A673 (cell line): Measurements from ENCODE around the gene IL21R. TPM values are rescaled to one million over a fixed set of nuclear protein-coding genes. Genes with fewer than 3 reads are reported as not detected.
A peak's percentile ranks its signal among the peaks of the same experiment; 100 is the strongest.

Experiments
- BruUV-seq: library from RNA; stranded (reverse); fragments of 400-500 nt; replicated peaks from 2 replicates; lab custom pipeline; 2021; lab: Mats Ljungman, UMichigan
- CTCF ChIA-PET: fragments of 300-600 bp; sonication (Branson Sonifier 250); formaldehyde crosslinking; loops from one replicate; lab custom pipeline; 2022; ENCODE audit warnings: antibody characterized with exemption; lab: Charles Lee
- POLR2A ChIA-PET: fragments of 300-600 bp; sonication (Branson Sonifier 250); formaldehyde crosslinking; loops from one replicate; lab custom pipeline; 2022; ENCODE audit warnings: antibody characterized with exemption; ENCODE audit not compliant: low non-redundant PET; lab: Charles Lee
- DNase-seq: peaks from one replicate; pipeline ENCODE4 v3.0.0-alpha.2; 2015; ENCODE audit warnings: low spot score
- H3K27ac ChIP-seq: fragments of 200-600 bp; sonication (generic); 2 replicates; pipeline ENCODE4 v1.5.1; 2016; ENCODE audit warnings: mixed run types, low read depth, mild to moderate bottlenecking, mixed read lengths, antibody characterized with exemption, low read length; ENCODE audit not compliant: poor library complexity, severe bottlenecking
- H3K27me3 ChIP-seq: fragments of 200-600 bp; sonication (generic); replicated peaks from 2 replicates; pipeline ENCODE4 v1.6.1; 2017; ENCODE audit warnings: mixed run types, low read depth, mild to moderate bottlenecking, mixed read lengths, antibody characterized with exemption, low read length; ENCODE audit not compliant: insufficient read depth, poor library complexity
- H3K36me3 ChIP-seq: fragments of 200-600 bp; sonication (generic); 2 replicates; pipeline ENCODE4 v1.6.1; 2016; ENCODE audit warnings: mixed run types, mild to moderate bottlenecking, mixed read lengths, antibody characterized with exemption, low read length; ENCODE audit not compliant: insufficient read depth, poor library complexity, severe bottlenecking
- H3K4me1 ChIP-seq: fragments of 200-600 bp; sonication (generic); 2 replicates; pipeline ENCODE4 v1.6.1; 2017; ENCODE audit warnings: mixed run types, mild to moderate bottlenecking, mixed read lengths, antibody characterized with exemption, low read length; ENCODE audit not compliant: insufficient read depth, poor library complexity, severe bottlenecking
- H3K4me3 ChIP-seq: fragments of 200-600 bp; sonication (generic); 2 replicates; pipeline ENCODE4 v1.5.1; 2016; ENCODE audit warnings: low read depth, mixed run types, mild to moderate bottlenecking, mixed read lengths, low read length; ENCODE audit not compliant: poor library complexity, severe bottlenecking
- H3K9me3 ChIP-seq: fragments of 200-600 bp; sonication (generic); 2 replicates; pipeline ENCODE4 v1.6.1; 2016; ENCODE audit warnings: mixed run types, low read depth, mild to moderate bottlenecking, mixed read lengths, antibody characterized with exemption, low read length; ENCODE audit not compliant: poor library complexity, severe bottlenecking
- CTCF ChIP-seq: fragments of 300-800, 200-600 bp; sonication (generic); conservative IDR thresholded peaks from 2 replicates; pipeline ENCODE4 v1.5.1; 2017; ENCODE audit warnings: low read depth, mild to moderate bottlenecking, antibody characterized with exemption, low read length, moderate library complexity, mixed read lengths
- EZH2 ChIP-seq: fragments of 200-600 bp; sonication (generic); IDR thresholded peaks from 2 replicates; pipeline ENCODE4 v1.6.1; 2017; ENCODE audit warnings: borderline replicate concordance, low read depth, mild to moderate bottlenecking, mixed read lengths, antibody characterized with exemption, low read length; ENCODE audit not compliant: poor library complexity, severe bottlenecking
- intact Hi-C: fragments of 100-400 bp; cut with micrococcal nuclease; formaldehyde crosslinking; loops from one replicate; pipeline ENCODE4 v1.10.0; 2022; ENCODE audit not compliant: unreplicated experiment
- total RNA-seq: library from RNA; stranded (reverse); gene quantifications from 2 replicates; pipeline ENCODE4 v1.2.3, GENCODE V29; 2021

The IL21R gene
- total RNA-seq, 1 experiment from 2014 or later, result 0.19 TPM

- POLR2A ChIA-PET, result interaction anchor here (0.6 kb wide), 1 partner anchor 1571 kb away, joined by 3 read pairs; no protein-coding TSS in a partner anchor
- Histone ChIP-seq H3K9me3 (no peaks in the 10 kb centered on the region), H3K36me3 (no peaks in the 10 kb centered on the region), H3K27me3 (no peaks in the 10 kb centered on the region), H3K27ac (no peak overlapping the region), H3K4me1 (no peaks in the 10 kb centered on the region), H3K4me3 (no peak overlapping the region)
- intact Hi-C loops, result loop anchor here (2.0 kb wide), 1 partner anchor 220 kb away; no protein-coding TSS in a partner anchor
- CTCF ChIA-PET, result interaction anchor here (1.8 kb wide), 1 partner anchor 195 kb away, joined by 14 read pairs; no protein-coding TSS in a partner anchor
- TF ChIP-seq EZH2 (no peak), CTCF (no peak)
- BruUV-seq, result no TSS peak
- no peak for DNase-seq
Observed at GRCh38 chr16:27374221-27374803, 27.7 kb upstream of the IL21R start.

DNA sequence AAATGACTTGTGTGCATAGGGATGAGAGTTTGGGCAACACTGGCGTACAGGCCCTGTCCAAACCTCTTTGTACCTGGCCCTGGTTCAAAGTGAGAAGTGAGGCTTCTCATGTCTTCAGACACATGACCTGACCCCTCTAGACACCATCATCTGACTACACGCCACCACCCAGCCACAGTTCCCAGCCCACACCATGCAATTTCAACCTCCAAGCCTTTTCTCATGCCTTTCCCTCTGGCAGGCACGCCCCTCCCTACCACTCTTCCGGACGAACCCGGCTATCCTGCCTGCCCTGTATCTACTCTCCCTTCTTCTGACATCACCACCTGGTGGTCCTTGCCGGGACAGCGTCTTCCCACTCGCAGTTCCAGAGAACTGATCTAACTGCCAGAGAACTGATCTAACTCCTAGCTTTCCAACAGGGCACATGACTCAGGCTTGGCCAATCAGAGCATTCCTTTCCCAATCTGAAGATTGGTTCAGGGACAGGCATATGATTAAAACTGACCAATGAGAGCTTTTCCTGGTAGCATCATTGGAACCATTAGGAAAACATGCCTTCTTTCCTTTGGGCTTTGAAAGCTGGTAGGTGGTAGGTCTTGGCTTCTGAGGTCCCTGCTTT is 27.1 kb upstream of the IL21R start:
- no TSS peak for BruUV-seq
- no peaks in the 10 kb centered on the region for H3K36me3 ChIP-seq
- no peaks in the 10 kb centered on the region for H3K27me3 ChIP-seq
- no peak overlapping the region for H3K4me3 ChIP-seq
- ChIA-PET CTCF (interaction anchor here (1.0 to 1.8 kb wide), 2 partner anchors 140 to 195 kb away, joined by 9 to 14 read pairs; no protein-coding TSS in a partner anchor), POLR2A (interaction anchor here (0.6 kb wide), 1 partner anchor 1571 kb away, joined by 3 read pairs; no protein-coding TSS in a partner anchor)
- no peaks in the 10 kb centered on the region for H3K9me3 ChIP-seq
- H3K27ac ChIP-seq, result no peak overlapping the region
- intact Hi-C loops, result loop anchor here (2.0 kb wide), 1 partner anchor 220 kb away; no protein-coding TSS in a partner anchor
- TF ChIP-seq EZH2, result no peak
- TF ChIP-seq CTCF, result peak; percentile 77
- H3K4me1 ChIP-seq, result no peaks in the 10 kb centered on the region
- peak; percentile 94 for DNase-seq

- Histone ChIP-seq H3K9me3 (no peaks in the 10 kb centered on the region), H3K4me1 (no peaks in the 10 kb centered on the region), H3K4me3 (no peak overlapping the region), H3K36me3 (no peaks in the 10 kb centered on the region), H3K27me3 (no peaks in the 10 kb centered on the region), H3K27ac (no peak overlapping the region)
- ChIA-PET POLR2A (no interaction called here), CTCF (no interaction called here)
- no TSS peak for BruUV-seq
- intact Hi-C loops, result no loop called here
- no peak for TF ChIP-seq EZH2
- TF ChIP-seq CTCF, result no peak
- no peak for DNase-seq
Observed at GRCh38 chr16:27377666-27378485, 24.1 kb upstream of the IL21R start.
